SK-N-SH (cell line): Measurements from ENCODE around the gene GUCY2D. TPM values are rescaled to one million over a fixed set of nuclear protein-coding genes. Genes with fewer than 3 reads are reported as not detected.

Experiments
- CTCF ChIA-PET: fragments of 300-600, 350-600 bp; formaldehyde crosslinking; extraction: SDS; loops from one replicate; lab custom pipeline; 2021; lab: Yijun Ruan, JAX
- POLR2A ChIA-PET: fragments of 350-600 bp; sonication (Branson Sonifier 250); formaldehyde crosslinking; extraction: SDS; loops from one replicate; lab custom pipeline; 2020; ENCODE audit warnings: antibody characterized with exemption, inconsistent platforms; lab: Yijun Ruan, JAX
- DNase-seq: peaks from one replicate; pipeline ENCODE4 v3.0.0; 2012
- H2AFZ ChIP-seq: fragments of 200-600 bp; sonication (generic); 2 replicates; pipeline ENCODE4 v1.8.1; 2016; ENCODE audit warnings: antibody characterized with exemption, mild to moderate bottlenecking, low read depth
- H3F3A ChIP-seq: fragments of 200-600 bp; sonication (generic); replicated peaks from 2 replicates; pipeline ENCODE3; 2016; ENCODE audit warnings: antibody characterized with exemption, mild to moderate bottlenecking; ENCODE audit not compliant: insufficient read depth
- H3K27ac ChIP-seq, 2 experiments: fragments of 200-500 bp in 1 of 2; fragments of 200-600 bp in 1 of 2; sonication (Bioruptor generic) in 1 of 2; sonication (generic), shearing (Covaris generic) in 1 of 2; 2 replicates each; pipeline versions ENCODE4 v1.5.1 to v1.6.1; 2014 to 2016; ENCODE audit warnings: low read depth in 2 of 2, inconsistent platforms in 1 of 2, low read length in 1 of 2, mild to moderate bottlenecking in 1 of 2, mixed read lengths in 1 of 2
- H3K27me3 ChIP-seq: fragments of 200-600 bp; sonication (generic), shearing (Covaris generic); 2 replicates; pipeline ENCODE4 v1.6.1; 2016; ENCODE audit warnings: mixed run types; ENCODE audit not compliant: insufficient read depth
- H3K36me3 ChIP-seq, 2 experiments: fragments of 200-500 bp in 1 of 2; fragments of 200-600 bp in 1 of 2; sonication (Bioruptor generic) in 1 of 2; sonication (generic) in 1 of 2; replicated peaks in 1 of 2; 2 replicates each; pipeline versions ENCODE3 to v1.5.1; 2014 to 2016; ENCODE audit warnings: low read length in 1 of 2, mild to moderate bottlenecking in 1 of 2; ENCODE audit not compliant: insufficient read depth in 2 of 2, control insufficient read depth in 1 of 2
- H3K4me1 ChIP-seq, 2 experiments: fragments of 200-500 bp in 1 of 2; fragments of 200-600 bp in 1 of 2; sonication (Bioruptor generic) in 1 of 2; sonication (generic), shearing (Covaris generic) in 1 of 2; 2 replicates each; pipeline versions ENCODE4 v1.5.1 to v1.6.1; 2014 to 2016; ENCODE audit warnings: low read depth in 1 of 2, low read length in 1 of 2, mixed run types in 1 of 2; ENCODE audit not compliant: insufficient read depth in 2 of 2, control insufficient read depth in 1 of 2
- H3K4me2 ChIP-seq: fragments of 200-600 bp; sonication (generic), shearing (Covaris generic); 2 replicates; pipeline ENCODE4 v1.6.1; 2017; ENCODE audit warnings: mixed run types
- H3K4me3 ChIP-seq, 2 experiments: fragments of 200-500 bp in 1 of 2; fragments of 200-600 bp in 1 of 2; sonication (Bioruptor generic) in 1 of 2; sonication (generic), shearing (Covaris generic) in 1 of 2; 2 replicates each; pipeline versions ENCODE4 v1.5.1 to v1.8.1; 2014 to 2016; ENCODE audit warnings: low read depth in 2 of 2, inconsistent platforms in 1 of 2, low read length in 1 of 2, mild to moderate bottlenecking in 1 of 2, mixed read lengths in 1 of 2, moderate library complexity in 1 of 2
- H3K79me2 ChIP-seq: fragments of 200-600 bp; sonication (generic); 2 replicates; pipeline ENCODE4 v1.8.1; 2017; ENCODE audit warnings: mild to moderate bottlenecking; ENCODE audit not compliant: insufficient read depth
- H3K9ac ChIP-seq: fragments of 200-600 bp; sonication (generic); 2 replicates; pipeline ENCODE4 v1.6.1; 2017; ENCODE audit warnings: mixed run types
- H3K9me2 ChIP-seq: fragments of 200-600 bp; sonication (generic); 2 replicates; pipeline ENCODE4 v1.6.1; 2017; ENCODE audit warnings: mixed run types
- H3K9me3 ChIP-seq: fragments of 200-600 bp; sonication (generic); 2 replicates; pipeline ENCODE4 v1.6.1; 2017; ENCODE audit warnings: mixed run types, mild to moderate bottlenecking, moderate library complexity
- H4K20me1 ChIP-seq: fragments of 200-600 bp; sonication (generic); 2 replicates; pipeline ENCODE4 v1.6.1; 2017; ENCODE audit warnings: mild to moderate bottlenecking, mixed run types; ENCODE audit not compliant: insufficient read depth
- CHD2 ChIP-seq: fragments of 150-350 bp; IDR thresholded peaks from 2 replicates; pipeline ENCODE4 v1.6.1; 2018; ENCODE audit warnings: low read length; ENCODE audit not compliant: partially characterized antibody
- EP300 ChIP-seq, 2 experiments: IDR thresholded peaks; 2 replicates each; pipeline versions ENCODE4 v1.4.0 to v1.6.1; 2012; ENCODE audit warnings: borderline replicate concordance in 1 of 2, low read depth in 1 of 2, low read length in 1 of 2
- EZH2phosphoT487 ChIP-seq: fragments of 200-600 bp; sonication (generic); IDR thresholded peaks from 2 replicates; pipeline ENCODE4 v1.6.1; 2017; ENCODE audit warnings: low read depth, mixed run types, mild to moderate bottlenecking, antibody characterized with exemption, moderate library complexity, borderline replicate concordance
- FOSL2 ChIP-seq: IDR thresholded peaks from 2 replicates; pipeline ENCODE4 v1.4.0; 2012; ENCODE audit warnings: low read depth, mild to moderate bottlenecking, moderate library complexity, borderline replicate concordance
- FOXM1 ChIP-seq: IDR thresholded peaks from 2 replicates; pipeline ENCODE4 v1.4.0; 2012; ENCODE audit warnings: low read depth, mild to moderate bottlenecking
- GATA2 ChIP-seq: sonication (generic); formaldehyde crosslinking; IDR thresholded peaks from 2 replicates; pipeline ENCODE4 v1.5.0; 2020; ENCODE audit warnings: mild to moderate bottlenecking, missing genetic modification reagents
- JUND ChIP-seq: IDR thresholded peaks from 2 replicates; pipeline ENCODE4 v1.4.0; 2012
- MEF2A ChIP-seq: IDR thresholded peaks from 2 replicates; pipeline ENCODE4 v1.4.0; 2012; ENCODE audit warnings: low read depth, borderline replicate concordance
- MXI1 ChIP-seq: IDR thresholded peaks from 2 replicates; pipeline ENCODE4 v1.6.1; 2012; ENCODE audit warnings: mild to moderate bottlenecking, low read depth, low read length, improper control_type of control experiment
- NFIC ChIP-seq: IDR thresholded peaks from 2 replicates; pipeline ENCODE4 v1.4.0; 2012; ENCODE audit warnings: borderline replicate concordance
- NRF1 ChIP-seq: IDR thresholded peaks from 2 replicates; pipeline ENCODE4 v1.6.1; 2012; ENCODE audit warnings: low read depth, mild to moderate bottlenecking, low read length
- RAD21 ChIP-seq: IDR thresholded peaks from 2 replicates; pipeline ENCODE4 v1.6.1; 2012; ENCODE audit warnings: mild to moderate bottlenecking, low read length
- RCOR1 ChIP-seq: fragments of 150-350 bp; IDR thresholded peaks from 2 replicates; pipeline ENCODE4 v1.6.1; 2017; ENCODE audit warnings: antibody characterized with exemption, low read length
- RFX5 ChIP-seq: IDR thresholded peaks from 2 replicates; pipeline ENCODE4 v1.6.1; 2012; ENCODE audit warnings: mild to moderate bottlenecking, improper control_type of control experiment, low read length
- TAF1 ChIP-seq: IDR thresholded peaks from 2 replicates; pipeline ENCODE4 v1.6.1; 2012; ENCODE audit warnings: low read depth, mild to moderate bottlenecking, low read length, moderate library complexity, borderline replicate concordance
- TCF12 ChIP-seq: IDR thresholded peaks from 2 replicates; pipeline ENCODE4 v1.4.0; 2012
- YY1 ChIP-seq: IDR thresholded peaks from 2 replicates; pipeline ENCODE4 v1.4.0; 2012; ENCODE audit warnings: low read depth, mild to moderate bottlenecking
- WGBS: methylation state at CpG from one replicate; pipeline ENCODE4 v1.1.6; 2017; ENCODE audit warnings: low lambda C conversion rate; 5-methylcytosine and 5-hydroxymethylcytosine counted together
- polyA plus RNA-seq, 3 experiments: library from polyadenylated mRNA; depleted of rRNA; stranded (reverse); fragments of >200 nt; gene quantifications; 2 replicates each; pipeline ENCODE4 v1.2.3, GENCODE V29; 2012
- TF ChIP-seq, protein P1 (sequence below): IDR thresholded peaks from 2 replicates; pipeline ENCODE4 v1.4.0; 2012; ENCODE audit warnings: low read depth, borderline replicate concordance
- TF ChIP-seq, protein P2 (sequence below): IDR thresholded peaks from 2 replicates; pipeline ENCODE4 v1.4.0; 2012; ENCODE audit warnings: low read depth
- TF ChIP-seq, protein P3 (sequence below): IDR thresholded peaks from 2 replicates; pipeline ENCODE4 v1.6.1; 2012; ENCODE audit warnings: mild to moderate bottlenecking, low read depth, low read length, moderate library complexity
- TF ChIP-seq, protein P4 (sequence below): fragments of 150-350 bp; IDR thresholded peaks from 2 replicates; pipeline ENCODE4 v1.6.1; 2016; ENCODE audit warnings: mild to moderate bottlenecking, low read depth, low read length

The GUCY2D gene
- polyA plus RNA-seq, 1 of the 3 experiments (the other 2 are of a cell fraction): not detected

DNA sequence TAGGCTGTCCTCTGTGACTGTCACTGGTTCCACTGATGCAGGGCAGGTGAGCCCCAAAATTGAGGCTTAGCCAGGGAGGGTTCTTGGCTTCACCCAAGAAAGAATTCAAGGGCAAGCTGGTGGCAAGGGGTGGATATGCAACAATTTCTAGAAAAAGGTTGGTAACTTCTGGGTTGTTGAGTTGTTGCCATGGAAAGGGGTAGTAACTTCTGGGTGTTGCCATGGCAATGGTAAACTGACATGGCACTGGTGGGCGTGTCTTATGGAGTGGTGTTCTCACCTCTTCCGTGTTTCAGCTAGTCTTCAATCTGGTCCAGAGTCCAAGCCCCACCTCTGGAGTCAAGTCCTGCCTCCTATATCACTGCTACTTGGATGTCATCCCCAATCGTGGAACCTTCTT lies 9.5 kb upstream of the GUCY2D start:
- Histone ChIP-seq H3K9me2 (no peaks in the 10 kb centered on the region), H3F3A (peaks cover 7% of the 10 kb centered on the region), H2AFZ (no peak overlapping the region)
- CTCF ChIA-PET: interaction anchor here (1.0 to 8.6 kb wide), 8 partner anchors 21 to 249 kb away, joined by 3 to 117 read pairs (median 6); no protein-coding TSS in a partner anchor
- no peak for TF ChIP-seq NRF1
- no peak for TF ChIP-seq MEF2A
- TF ChIP-seq, protein P1, sequence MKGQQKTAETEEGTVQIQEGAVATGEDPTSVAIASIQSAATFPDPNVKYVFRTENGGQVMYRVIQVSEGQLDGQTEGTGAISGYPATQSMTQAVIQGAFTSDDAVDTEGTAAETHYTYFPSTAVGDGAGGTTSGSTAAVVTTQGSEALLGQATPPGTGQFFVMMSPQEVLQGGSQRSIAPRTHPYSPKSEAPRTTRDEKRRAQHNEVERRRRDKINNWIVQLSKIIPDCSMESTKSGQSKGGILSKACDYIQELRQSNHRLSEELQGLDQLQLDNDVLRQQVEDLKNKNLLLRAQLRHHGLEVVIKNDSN: no peak
- no peak for TF ChIP-seq TCF12
- TF ChIP-seq CHD2: no peak
- no peak for TF ChIP-seq GATA2 (CRISPR knock-in tag)
- TF ChIP-seq FOSL2: no peak
- TF ChIP-seq RFX5: no peak
- no peak for TF ChIP-seq RCOR1
- TF ChIP-seq EP300 (IDR thresholded peaks at IDR 0.05; ENCODE audit: borderline replicate concordance in 1 of 2, low read depth in 1 of 2, low read length in 1 of 2): no peak
- TF ChIP-seq MXI1: no peak
- TF ChIP-seq YY1: no peak
- no peak for TF ChIP-seq FOXM1
- TF ChIP-seq, all 33 proteins: peak for 0
- no peak for DNase-seq
- Histone ChIP-seq H3K36me3 (no peaks in the 10 kb centered on the region), H3K27me3 (no peaks in the 10 kb centered on the region), H4K20me1 (no peaks in the 10 kb centered on the region), H3K9ac (no peak overlapping the region), H3K9me3 (no peaks in the 10 kb centered on the region), H3K27ac (no peak overlapping the region), H3K79me2 (no peaks in the 10 kb centered on the region), H3K4me1 (peaks cover 0 to 6% of the 10 kb centered on the region in 2 experiments; a peak in 2 of 4 replicates), H3K4me3 (no peak overlapping the region), H3K4me2 (no peak overlapping the region)
- WGBS: 62% methylated on average over 3 of the region's 3 CpGs
- POLR2A ChIA-PET: no interaction called here

DNA sequence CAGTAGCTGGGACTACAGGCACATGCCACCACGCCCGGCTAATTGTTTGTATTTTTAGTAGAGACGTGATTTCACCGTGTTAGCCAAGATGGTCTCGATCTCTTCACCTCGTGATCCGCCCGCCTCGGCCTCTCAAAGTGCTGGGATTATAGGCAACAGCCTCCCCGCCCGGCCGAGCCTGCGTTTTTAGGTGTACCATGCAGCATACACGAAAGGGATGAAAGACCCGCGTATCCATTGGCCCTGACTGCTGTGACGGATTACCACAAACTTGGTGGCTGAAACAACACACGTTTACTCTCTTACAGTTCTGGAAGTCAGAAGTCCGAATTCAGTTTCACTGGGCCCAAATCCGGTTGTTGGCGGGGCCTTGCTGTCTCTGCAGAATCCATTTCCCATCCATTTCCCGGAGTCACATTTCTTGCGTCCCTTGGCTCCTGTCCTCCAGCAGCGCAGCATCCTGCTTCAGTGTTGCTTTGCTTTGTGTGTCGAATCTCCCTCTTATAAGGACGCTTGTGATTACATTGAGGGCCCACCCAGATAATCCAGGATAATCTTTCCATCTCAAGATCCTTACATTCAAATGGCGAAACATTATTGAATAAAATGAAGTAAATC lies 8.3 kb upstream of the GUCY2D start:
- peaks cover 7% of the 10 kb centered on the region; the same call in 1 of the 2 replicates for H3K27me3 ChIP-seq
- peaks cover 0 to 6% of the 10 kb centered on the region in 2 experiments; a peak in 2 of 4 replicates for H3K4me1 ChIP-seq
- no peaks in the 10 kb centered on the region for H4K20me1 ChIP-seq
- no peak overlapping the region for H2AFZ ChIP-seq
- H3F3A ChIP-seq: peaks cover 6% of the 10 kb centered on the region
- no peaks in the 10 kb centered on the region for H3K36me3 ChIP-seq
- H3K4me2 ChIP-seq: no peak overlapping the region
- WGBS: 92% methylated on average over 27 of the region's 27 CpGs
- ChIA-PET CTCF (interaction anchor here (1.2 to 8.6 kb wide), 3 partner anchors 22 to 131 kb away, joined by 3 to 117 read pairs (median 11); no protein-coding TSS in a partner anchor), POLR2A (no interaction called here)
- DNase-seq: no peak
- H3K9me2 ChIP-seq: no peaks in the 10 kb centered on the region
- H3K9me3 ChIP-seq: no peaks in the 10 kb centered on the region
- H3K4me3 ChIP-seq: no peak overlapping the region
- no peak overlapping the region for H3K9ac ChIP-seq
- H3K27ac ChIP-seq: no peak overlapping the region
- no peaks in the 10 kb centered on the region for H3K79me2 ChIP-seq
- TF ChIP-seq EZH2phosphoT487: no peak
- no peak for TF ChIP-seq MEF2A
- TF ChIP-seq, protein P1: no peak
- TF ChIP-seq NRF1: no peak
- TF ChIP-seq, protein P2, sequence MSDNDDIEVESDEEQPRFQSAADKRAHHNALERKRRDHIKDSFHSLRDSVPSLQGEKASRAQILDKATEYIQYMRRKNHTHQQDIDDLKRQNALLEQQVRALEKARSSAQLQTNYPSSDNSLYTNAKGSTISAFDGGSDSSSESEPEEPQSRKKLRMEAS: no peak
- no peak for TF ChIP-seq JUND
- TF ChIP-seq, protein P3, sequence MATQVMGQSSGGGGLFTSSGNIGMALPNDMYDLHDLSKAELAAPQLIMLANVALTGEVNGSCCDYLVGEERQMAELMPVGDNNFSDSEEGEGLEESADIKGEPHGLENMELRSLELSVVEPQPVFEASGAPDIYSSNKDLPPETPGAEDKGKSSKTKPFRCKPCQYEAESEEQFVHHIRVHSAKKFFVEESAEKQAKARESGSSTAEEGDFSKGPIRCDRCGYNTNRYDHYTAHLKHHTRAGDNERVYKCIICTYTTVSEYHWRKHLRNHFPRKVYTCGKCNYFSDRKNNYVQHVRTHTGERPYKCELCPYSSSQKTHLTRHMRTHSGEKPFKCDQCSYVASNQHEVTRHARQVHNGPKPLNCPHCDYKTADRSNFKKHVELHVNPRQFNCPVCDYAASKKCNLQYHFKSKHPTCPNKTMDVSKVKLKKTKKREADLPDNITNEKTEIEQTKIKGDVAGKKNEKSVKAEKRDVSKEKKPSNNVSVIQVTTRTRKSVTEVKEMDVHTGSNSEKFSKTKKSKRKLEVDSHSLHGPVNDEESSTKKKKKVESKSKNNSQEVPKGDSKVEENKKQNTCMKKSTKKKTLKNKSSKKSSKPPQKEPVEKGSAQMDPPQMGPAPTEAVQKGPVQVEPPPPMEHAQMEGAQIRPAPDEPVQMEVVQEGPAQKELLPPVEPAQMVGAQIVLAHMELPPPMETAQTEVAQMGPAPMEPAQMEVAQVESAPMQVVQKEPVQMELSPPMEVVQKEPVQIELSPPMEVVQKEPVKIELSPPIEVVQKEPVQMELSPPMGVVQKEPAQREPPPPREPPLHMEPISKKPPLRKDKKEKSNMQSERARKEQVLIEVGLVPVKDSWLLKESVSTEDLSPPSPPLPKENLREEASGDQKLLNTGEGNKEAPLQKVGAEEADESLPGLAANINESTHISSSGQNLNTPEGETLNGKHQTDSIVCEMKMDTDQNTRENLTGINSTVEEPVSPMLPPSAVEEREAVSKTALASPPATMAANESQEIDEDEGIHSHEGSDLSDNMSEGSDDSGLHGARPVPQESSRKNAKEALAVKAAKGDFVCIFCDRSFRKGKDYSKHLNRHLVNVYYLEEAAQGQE: no peak
- TF ChIP-seq MXI1: no peak
- TF ChIP-seq TCF12: no peak
- TF ChIP-seq, protein P4, sequence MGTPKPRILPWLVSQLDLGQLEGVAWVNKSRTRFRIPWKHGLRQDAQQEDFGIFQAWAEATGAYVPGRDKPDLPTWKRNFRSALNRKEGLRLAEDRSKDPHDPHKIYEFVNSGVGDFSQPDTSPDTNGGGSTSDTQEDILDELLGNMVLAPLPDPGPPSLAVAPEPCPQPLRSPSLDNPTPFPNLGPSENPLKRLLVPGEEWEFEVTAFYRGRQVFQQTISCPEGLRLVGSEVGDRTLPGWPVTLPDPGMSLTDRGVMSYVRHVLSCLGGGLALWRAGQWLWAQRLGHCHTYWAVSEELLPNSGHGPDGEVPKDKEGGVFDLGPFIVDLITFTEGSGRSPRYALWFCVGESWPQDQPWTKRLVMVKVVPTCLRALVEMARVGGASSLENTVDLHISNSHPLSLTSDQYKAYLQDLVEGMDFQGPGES: no peak
- no peak for TF ChIP-seq NFIC
- TF ChIP-seq CHD2: no peak
- TF ChIP-seq RFX5: no peak
- TF ChIP-seq FOSL2: no peak
- no peak for TF ChIP-seq TAF1
- TF ChIP-seq RAD21: no peak
- TF ChIP-seq, all 33 proteins: peak for 0
